Stimulated activated CD4-positive, alpha-beta T cell treated with anti-CD3 and anti-CD28 coated beads, Interleukin-2, amount 100 ng/mL, for 24 hours (primary cell): ENCODE data around the gene FRAS1.

ENCODE experiments used
- DNase-seq, 2 donors: peaks; one replicate each; pipeline ENCODE4 v3.0.0-alpha.2; 2020

The FRAS1 gene

DNA sequence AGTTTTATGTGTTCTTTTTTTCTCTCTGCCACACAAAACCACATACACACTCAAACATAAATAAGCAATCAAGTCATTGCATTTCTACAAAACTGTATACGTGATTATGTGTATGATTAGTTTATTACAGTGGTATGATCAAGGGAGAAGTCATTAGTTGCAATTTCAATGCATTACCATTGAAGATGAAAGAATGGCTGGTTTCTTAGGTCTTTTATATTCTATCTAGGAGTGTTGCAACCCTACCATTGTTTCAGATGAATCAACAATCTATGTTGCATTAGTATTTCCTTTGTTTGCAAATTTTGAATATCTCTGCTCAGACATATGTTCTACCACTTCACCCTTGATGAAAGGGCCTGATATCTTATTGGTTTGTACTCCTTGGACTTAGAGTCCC lies 501.3 kb downstream of the FRAS1 start:
- no peak for DNase-seq

- DNase-seq, result no peak
These were observed 503.3 kb downstream of the FRAS1 start for GRCh38 chr4:78560296-78560963.

DNA sequence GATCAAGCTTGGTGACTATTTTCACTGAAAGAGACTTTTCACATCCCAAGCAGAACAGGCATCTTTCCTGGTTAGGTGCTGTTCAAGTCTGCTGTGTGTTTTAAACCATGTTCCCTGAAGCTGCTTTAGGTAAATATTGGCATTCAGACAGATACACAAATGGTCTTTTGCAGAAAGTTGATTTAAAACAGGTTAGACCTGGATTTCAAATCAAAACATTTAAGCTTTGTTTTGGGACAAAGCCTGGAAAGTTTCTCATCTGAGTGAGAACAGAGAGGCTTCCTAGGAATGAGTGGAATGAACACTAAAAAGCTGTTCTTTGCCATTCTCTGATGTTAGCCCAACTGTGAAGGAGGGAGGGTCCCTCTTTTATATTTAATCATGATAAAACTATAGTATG lies 504.6 kb downstream of the FRAS1 start:
- DNase-seq, result no peak

DNA sequence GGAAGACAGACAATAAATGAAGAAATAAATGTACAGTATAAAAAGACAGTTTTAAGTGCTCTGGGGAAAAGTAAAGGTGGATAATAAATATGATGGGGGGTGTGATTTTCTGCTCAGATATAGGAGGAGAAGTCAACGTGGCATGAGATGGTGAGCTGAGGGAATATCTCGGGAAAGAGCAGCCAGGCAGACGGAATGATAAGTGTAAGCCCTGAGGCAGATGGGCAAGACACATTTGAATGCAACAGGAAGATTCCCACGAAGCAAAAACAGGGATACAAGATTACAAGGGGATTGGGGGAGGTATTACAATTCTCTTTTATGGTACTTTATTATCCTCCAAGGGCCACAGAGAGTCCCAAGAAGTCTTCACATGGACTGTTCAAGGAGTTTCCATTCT lies 505.6 kb downstream of the FRAS1 start:
- DNase-seq, result no peak

GRCh38 chr4:78565971-78566372 lies 508.8 kb downstream of the FRAS1 start:
- DNase-seq, result no peak

GRCh38 chr4:78566834-78567499 lies 509.8 kb downstream of the FRAS1 start:
- no peak for DNase-seq

DNA sequence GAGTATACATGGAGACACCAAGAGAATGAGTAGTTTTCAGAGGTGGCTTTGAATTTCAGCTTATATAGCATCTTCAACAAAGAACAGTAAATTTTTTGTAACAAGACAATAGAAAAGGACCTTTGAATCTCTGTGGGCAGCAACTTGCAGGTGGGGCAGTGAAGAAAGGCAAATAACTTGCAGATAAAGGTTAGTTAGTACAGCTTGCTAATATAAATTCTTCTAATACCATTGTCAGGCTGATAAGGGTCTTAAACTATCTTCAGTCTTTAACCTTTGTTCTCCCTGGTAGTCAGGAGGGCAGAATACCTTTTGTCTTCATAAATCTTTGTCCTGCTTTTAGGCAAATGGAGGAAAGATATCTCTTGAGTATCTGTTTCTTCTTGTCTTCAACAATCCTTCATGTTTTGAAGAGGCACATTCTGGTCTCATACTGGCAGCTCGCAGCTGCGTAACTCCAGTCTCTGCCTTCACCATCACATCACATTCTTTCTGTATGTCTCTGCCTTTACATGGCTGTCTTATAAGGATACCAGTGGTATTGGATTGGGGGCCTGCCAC lies 510.5 kb downstream of the FRAS1 start:
- no peak for DNase-seq

GRCh38 chr4:78568640-78569305 lies 511.6 kb downstream of the FRAS1 start:
- no peak for DNase-seq

DNA sequence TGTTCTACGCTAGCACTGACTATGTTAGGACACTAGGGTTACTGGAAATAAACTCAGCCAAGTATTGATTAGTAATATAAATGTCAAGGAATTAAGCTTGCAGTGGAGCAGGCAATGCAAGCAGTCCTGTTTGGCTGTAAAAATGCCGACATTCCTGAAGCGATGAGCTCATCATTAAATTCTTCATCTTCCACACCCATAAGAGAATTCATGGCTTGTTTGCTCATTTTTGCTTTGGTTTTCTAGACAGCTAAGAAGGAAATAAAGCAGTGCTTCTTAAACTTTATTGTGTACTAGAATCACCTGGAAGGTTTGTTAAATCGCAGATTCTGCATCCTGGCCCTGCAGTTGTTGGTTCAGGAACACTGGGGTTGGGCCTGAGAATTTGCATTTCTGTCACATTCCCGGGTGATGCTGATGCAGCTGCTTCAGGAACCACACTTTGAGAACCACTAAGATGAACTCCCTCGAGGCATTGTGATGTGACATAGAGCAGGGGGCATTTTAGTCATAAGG lies 512.2 kb downstream of the FRAS1 start:
- DNase-seq, result no peak

- DNase-seq, result no peak
These were observed 513.0 kb downstream of the FRAS1 start for GRCh38 chr4:78570117-78570516.

DNA sequence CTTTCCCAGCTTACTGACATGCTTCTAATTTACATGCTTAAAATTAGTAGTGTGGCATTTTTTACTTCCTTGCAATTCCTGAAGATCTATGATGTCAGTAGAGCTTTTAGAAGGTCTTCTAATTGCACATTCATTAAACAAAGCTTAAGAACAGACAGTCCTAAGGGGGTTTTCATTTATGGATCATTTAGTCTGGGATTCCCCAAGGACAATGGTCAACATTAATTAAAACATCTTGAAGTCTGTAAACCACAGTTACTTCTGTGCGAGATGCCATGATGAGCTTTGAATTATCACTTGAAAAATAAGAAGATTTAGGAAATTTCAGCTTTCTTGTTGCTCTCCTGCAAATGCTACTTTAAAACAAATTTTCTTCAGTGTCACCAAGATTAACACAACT lies 514.7 kb downstream of the FRAS1 start:
- DNase-seq, result no peak

- no peak for DNase-seq
These were observed 521.7 kb downstream of the FRAS1 start for GRCh38 chr4:78578674-78579425.

DNA sequence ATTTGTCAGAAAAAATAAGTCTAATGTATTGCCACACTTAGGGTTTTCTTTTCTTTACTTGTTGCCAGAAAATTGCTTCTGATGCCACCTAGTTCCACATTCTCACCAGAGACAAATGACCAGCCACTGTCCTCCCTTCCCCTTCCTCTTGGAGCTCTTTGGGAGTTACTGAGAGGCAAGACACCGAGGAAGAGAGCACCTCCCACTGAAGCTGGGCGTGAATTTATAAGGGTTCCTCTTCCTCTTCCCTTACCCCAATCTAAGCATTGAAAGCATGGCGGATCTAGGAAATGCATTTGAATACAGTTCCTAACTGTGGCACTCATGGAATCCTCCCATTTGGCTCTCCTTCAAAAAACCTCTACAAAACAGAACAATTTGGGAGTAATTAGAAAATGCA lies 524.5 kb downstream of the FRAS1 start:
- DNase-seq, result no peak

DNA sequence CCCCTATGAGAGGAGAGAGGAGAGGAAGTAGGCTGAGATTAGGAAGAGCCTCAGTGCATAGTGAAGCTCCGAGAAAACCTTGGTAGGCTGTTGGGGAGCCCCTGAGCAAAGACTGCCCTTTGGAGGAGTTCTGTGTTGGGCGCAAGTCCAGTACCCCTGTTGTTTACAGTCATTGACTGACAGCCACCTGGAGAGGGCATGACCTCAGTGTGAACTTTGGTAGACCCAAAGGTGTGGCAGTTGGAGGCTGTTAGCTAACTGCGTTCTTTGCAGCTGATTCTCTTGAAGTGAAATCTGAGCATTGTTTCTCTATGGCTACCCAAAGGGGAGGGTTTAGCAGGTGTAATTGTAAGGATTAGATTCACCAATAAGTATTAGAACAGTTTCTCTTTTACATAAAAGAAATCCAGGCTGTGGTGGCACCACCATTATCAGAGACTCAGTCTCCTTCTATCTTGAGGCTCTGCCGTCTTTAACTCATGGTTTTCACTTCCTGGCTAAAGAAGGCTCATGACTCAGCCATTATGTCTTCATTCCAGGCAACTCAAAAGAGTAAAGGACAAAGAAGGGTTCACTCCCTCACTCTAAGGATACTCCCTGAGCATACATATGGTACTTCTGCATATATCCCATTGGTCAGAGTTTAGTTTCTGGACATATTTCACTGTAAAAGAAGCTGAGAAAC lies 527.9 kb downstream of the FRAS1 start:
- DNase-seq, result no peak

- no peak for DNase-seq
These were observed 528.5 kb downstream of the FRAS1 start for GRCh38 chr4:78585633-78586032.

DNA sequence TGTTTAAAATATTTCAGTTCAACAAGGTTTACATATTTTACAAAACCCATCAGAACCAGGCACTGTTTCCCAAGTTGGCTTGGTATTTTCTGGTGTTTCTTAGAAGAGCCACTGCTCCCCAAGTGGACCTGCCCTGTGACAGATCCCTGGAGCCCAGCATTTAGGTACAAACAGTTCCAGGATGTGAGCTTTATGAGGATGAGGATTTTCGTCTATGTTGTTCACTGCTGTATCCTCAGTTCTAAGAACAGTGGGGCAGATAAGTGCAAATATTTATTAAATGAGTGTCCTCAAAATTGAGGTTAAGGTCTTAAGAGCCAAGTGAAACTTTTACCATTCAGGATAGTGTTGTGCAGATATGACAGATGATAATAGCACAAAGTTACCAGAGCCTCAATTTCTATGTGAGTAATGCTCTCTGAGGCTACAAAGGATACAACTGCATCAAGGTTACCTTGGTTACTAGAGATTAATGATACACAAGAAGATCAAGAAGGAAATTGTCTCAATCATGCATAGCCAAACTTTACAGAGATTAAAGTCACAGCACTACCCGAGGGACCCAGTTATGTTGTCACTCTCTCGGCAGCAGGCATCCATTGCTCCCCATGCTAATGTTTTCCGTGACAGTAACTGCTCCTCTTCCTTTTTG lies 531.9 kb downstream of the FRAS1 start:
- DNase-seq, result no peak

GRCh38 chr4:78591404-78591803 lies 534.3 kb downstream of the FRAS1 start:
- no peak for DNase-seq

- peak in 1 of 2 donors; percentile 7 for DNase-seq
These were observed 535.1 kb downstream of the FRAS1 start for GRCh38 chr4:78592088-78592783.
